OCI-LY3 (cell line): ENCODE data around the gene OR10V1.

Experiments used
- H2AFZ ChIP-seq: fragments of 200-600, 300-600 bp; shearing (Covaris generic); 2 replicates; pipeline ENCODE4 v1.6.0; 2014; ENCODE audit warnings: antibody characterized with exemption, low read depth, low read length
- H3K27ac ChIP-seq: fragments of 200-600, 300-600 bp; sonication (generic); 2 replicates; pipeline ENCODE4 v1.5.1; 2014; ENCODE audit warnings: mild to moderate bottlenecking, low read length, moderate library complexity, mixed read lengths
- H3K27me3 ChIP-seq: fragments of 200-600, 300-600 bp; sonication (generic); 2 replicates; pipeline ENCODE4 v1.6.1; 2014; ENCODE audit warnings: low read depth, low read length, mixed read lengths
- H3K36me3 ChIP-seq: fragments of 200-600, 300-600 bp; sonication (generic); replicated peaks from 2 replicates; pipeline ENCODE3; 2014; ENCODE audit warnings: low read depth, low read length, mixed read lengths
- H3K4me1 ChIP-seq: fragments of 300-600, 200-600 bp; sonication (generic); 2 replicates; pipeline ENCODE4 v1.6.1; 2014; ENCODE audit warnings: low read length, mixed read lengths
- H3K4me2 ChIP-seq: fragments of 200-600, 300-600 bp; sonication (generic); 2 replicates; pipeline ENCODE4 v1.6.1; 2014; ENCODE audit warnings: low read length, mixed read lengths
- H3K4me3 ChIP-seq: fragments of 300-600, 200-600 bp; sonication (generic); 2 replicates; pipeline ENCODE4 v1.5.1; 2014; ENCODE audit warnings: antibody characterized with exemption, mild to moderate bottlenecking, low read length, moderate library complexity
- H3K79me2 ChIP-seq: fragments of 300-600, 200-600 bp; shearing (Covaris generic); 2 replicates; pipeline ENCODE4 v1.6.1; 2014; ENCODE audit warnings: mild to moderate bottlenecking, low read length, mixed read lengths
- H3K9ac ChIP-seq: fragments of 300-600, 200-600 bp; shearing (Covaris generic); 2 replicates; pipeline ENCODE4 v1.6.0; 2014; ENCODE audit warnings: mild to moderate bottlenecking, low read length, moderate library complexity
- H3K9me3 ChIP-seq: fragments of 200-600, 300-600 bp; shearing (Covaris generic); 2 replicates; pipeline ENCODE4 v1.6.1; 2014; ENCODE audit warnings: low read length, mixed read lengths; ENCODE audit not compliant: insufficient read depth
- H4K20me1 ChIP-seq: fragments of 200-600, 300-600 bp; sonication (generic); 2 replicates; pipeline ENCODE4 v1.6.1; 2016; ENCODE audit warnings: low read length, mixed read lengths; ENCODE audit not compliant: insufficient read depth
- CTCF ChIP-seq: fragments of 200-600, 300-600 bp; sonication (generic); IDR thresholded peaks from 2 replicates; pipeline ENCODE4 v1.5.1; 2014; ENCODE audit warnings: antibody characterized with exemption, low read length, low read depth
- EZH2phosphoT487 ChIP-seq: fragments of 200-600 bp; shearing (Covaris generic); IDR thresholded peaks from 2 replicates; pipeline ENCODE4 v1.6.1; 2018; ENCODE audit warnings: antibody characterized with exemption, mixed run types, low read depth

Gene OR10V1

DNA sequence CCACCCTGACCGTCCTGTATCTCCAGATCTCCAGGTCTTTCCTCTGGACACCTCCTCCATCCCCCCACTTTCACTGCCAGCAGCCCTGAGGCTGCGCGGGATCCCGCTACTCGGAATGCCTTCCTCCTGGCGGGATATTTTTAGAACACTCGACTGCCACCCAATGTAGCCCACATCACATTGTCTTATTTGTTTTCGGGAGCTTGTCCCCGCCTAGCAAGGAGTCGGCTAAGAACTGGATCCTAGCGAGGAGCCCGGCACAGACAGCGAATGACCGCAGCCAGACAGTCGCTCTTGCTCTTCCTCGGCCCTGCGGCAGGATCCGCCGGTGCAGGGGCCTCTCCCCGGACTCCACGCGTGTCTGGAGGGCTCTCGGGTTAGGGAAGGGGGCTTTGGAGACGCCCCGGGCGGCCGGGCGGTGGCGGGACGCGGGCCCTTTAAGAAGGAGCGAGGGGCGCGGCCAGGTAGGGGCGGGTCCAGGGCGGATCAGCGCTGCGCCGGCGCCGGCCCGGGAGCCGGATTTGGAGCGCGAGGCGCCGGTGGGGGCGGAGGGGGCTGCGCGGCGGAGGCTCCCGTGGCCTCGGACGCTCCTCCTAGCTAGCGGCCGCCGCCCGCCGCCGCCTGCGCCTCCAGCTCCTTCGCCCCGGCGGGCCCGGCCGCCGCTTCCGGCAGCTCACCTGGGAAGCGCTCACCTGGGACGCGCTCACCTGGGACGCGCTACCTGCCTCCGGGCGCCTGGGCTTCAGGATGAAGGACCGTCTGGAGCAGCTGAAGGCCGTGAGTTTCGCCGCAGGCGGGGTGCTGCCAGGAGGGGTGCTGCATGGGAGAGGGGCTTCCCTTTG is 41.4 kb upstream of the OR10V1 start, which contains the start of gene STX3:
Gene STX3, plus strand, starts transcription at position 518 of the 842 bp plus-strand sequence. Its CDS starts 230 bp downstream, at position 748.
- no peak within 1 kb of the TSS for H3K27ac ChIP-seq

GRCh38 chr11:59754494-59754858 is 40.8 kb upstream of the OR10V1 start:
- H3K4me3 ChIP-seq: peak overlapping the region; percentile 94
- no peaks in the 10 kb centered on the region for H3K36me3 ChIP-seq
- H3K27ac ChIP-seq: no peak overlapping the region
- no peaks in the 10 kb centered on the region for H3K79me2 ChIP-seq
- H3K4me1 ChIP-seq: peaks cover 22% of the 10 kb centered on the region
- H3K9ac ChIP-seq: peak overlapping the region; percentile 73
- no peak for TF ChIP-seq EZH2phosphoT487
- no peak for TF ChIP-seq CTCF
- H4K20me1 ChIP-seq: no peaks in the 10 kb centered on the region; the same call in 1 of the 2 replicates
- peak overlapping the region; percentile 98 for H3K4me2 ChIP-seq
- no peaks in the 10 kb centered on the region for H3K27me3 ChIP-seq
- no peaks in the 10 kb centered on the region for H3K9me3 ChIP-seq
- H2AFZ ChIP-seq: peak overlapping the region; percentile 100

More for the DNA sequence above, 41.4 kb upstream of the OR10V1 start, which contains the start of gene STX3:
- Histone ChIP-seq H3K4me3 (peak within 1 kb of the TSS; percentile 94), H3K4me2 (peak within 1 kb of the TSS; percentile 98), H2AFZ (peak within 1 kb of the TSS; percentile 100), H3K36me3 (no peaks in the 10 kb centered on the region), H3K79me2 (no peaks in the 10 kb centered on the region), H4K20me1 (no peaks in the 10 kb centered on the region; the same call in 1 of the 2 replicates), H3K9ac (peak within 1 kb of the TSS; percentile 73), H3K27me3 (no peaks in the 10 kb centered on the region), H3K4me1 (peaks cover 22% of the 10 kb centered on the region), H3K9me3 (no peaks in the 10 kb centered on the region)
- no peak for TF ChIP-seq CTCF
- TF ChIP-seq EZH2phosphoT487: no peak

GRCh38 chr11:59753650-59754493 is 40.2 kb upstream of the OR10V1 start:
- Histone ChIP-seq H3K4me1 (peaks cover 22% of the 10 kb centered on the region), H3K9ac (peak overlapping the region; percentile 73), H3K4me2 (peak overlapping the region; percentile 98), H3K9me3 (no peaks in the 10 kb centered on the region), H3K4me3 (peak overlapping the region; percentile 94), H3K36me3 (no peaks in the 10 kb centered on the region), H4K20me1 (no peaks in the 10 kb centered on the region; the same call in 1 of the 2 replicates), H2AFZ (peak overlapping the region; percentile 100), H3K27ac (no peak overlapping the region), H3K27me3 (no peaks in the 10 kb centered on the region), H3K79me2 (no peaks in the 10 kb centered on the region)
- TF ChIP-seq CTCF: peak; percentile 92
- no peak for TF ChIP-seq EZH2phosphoT487

- Histone ChIP-seq H3K27me3 (peaks cover 5% of the 10 kb centered on the region; the same call in 1 of the 2 replicates), H3K79me2 (no peaks in the 10 kb centered on the region), H3K4me3 (no peak overlapping the region), H3K9ac (no peak overlapping the region), H3K9me3 (no peaks in the 10 kb centered on the region), H3K36me3 (no peaks in the 10 kb centered on the region), H4K20me1 (no peaks in the 10 kb centered on the region), H3K4me1 (no peaks in the 10 kb centered on the region), H2AFZ (no peak overlapping the region), H3K4me2 (no peak overlapping the region), H3K27ac (no peak overlapping the region)
- no peak for TF ChIP-seq EZH2phosphoT487
- no peak for TF ChIP-seq CTCF
Measured at GRCh38 chr11:59746111-59746510, 32.5 kb upstream of the OR10V1 start.
